K562 (cell line): ENCODE results near the gene ITPR3.

Experiments used
- EHMT2 ChIP-seq: fragments of 450-650 bp; IDR thresholded peaks from 2 replicates; pipeline ENCODE4 v1.6.1; 2018; ENCODE audit warnings: antibody characterized with exemption
- GTF2A2 ChIP-seq: IDR thresholded peaks from 2 replicates; pipeline ENCODE4 v1.6.1; 2016; ENCODE audit warnings: mild to moderate bottlenecking, missing genetic modification characterization, missing compliant biosample characterization
- POLR2AphosphoS5 ChIP-seq: IDR thresholded peaks from 2 replicates; pipeline ENCODE4 v1.6.1; 2011; ENCODE audit warnings: mild to moderate bottlenecking, low read depth, low read length, moderate library complexity; ENCODE audit not compliant: control insufficient read depth, insufficient read depth
- SOX6 ChIP-seq: fragments of 450-650 bp; IDR thresholded peaks from 2 replicates; pipeline ENCODE4 v1.6.1; 2014; ENCODE audit warnings: mild to moderate bottlenecking
- SREBF1 ChIP-seq: fragments of 150-350 bp; IDR thresholded peaks from 2 replicates; pipeline ENCODE4 v1.6.1; 2014; ENCODE audit warnings: antibody characterized with exemption, low read depth, low read length, borderline replicate concordance
- YBX1 ChIP-seq: fragments of 450-650 bp; IDR thresholded peaks from 2 replicates; pipeline ENCODE4 v1.7.1; 2016; ENCODE audit warnings: mild to moderate bottlenecking
- YY1 ChIP-seq, 3 experiments: IDR thresholded peaks; 2 replicates each; pipeline ENCODE4 v1.6.1; 2011; ENCODE audit warnings: low read length in 2 of 3, mild to moderate bottlenecking in 2 of 3, moderate library complexity in 2 of 3, borderline replicate concordance in 1 of 3, control low read depth in 1 of 3, low read depth in 1 of 3; ENCODE audit not compliant: insufficient read depth in 3 of 3, insufficient replicate concordance in 2 of 3, control insufficient read depth in 1 of 3, insufficient read length in 1 of 3; ENCODE audit errors: extremely low read depth in 1 of 3
- ZNF551 ChIP-seq: fragments of 250-450 bp; sonication (Bioruptor Pico); IDR thresholded peaks from 2 replicates; pipeline ENCODE4 v1.5.0; 2021; ENCODE audit warnings: mild to moderate bottlenecking, moderate library complexity
- TF ChIP-seq, protein P1 (sequence below): IDR thresholded peaks from 3 replicates; pipeline ENCODE4 v1.6.1; 2011; ENCODE audit warnings: borderline replicate concordance, mild to moderate bottlenecking, moderate library complexity; ENCODE audit not compliant: insufficient read length; ENCODE audit errors: extremely low read depth
- TF ChIP-seq, protein P2 (sequence below), 2 experiments: fragments of 450-650 bp; conservative IDR thresholded peaks; 2 replicates each; pipeline ENCODE4 v1.6.1; 2017; ENCODE audit warnings: mild to moderate bottlenecking in 2 of 2, moderate library complexity in 2 of 2
- TF ChIP-seq, protein P3 (sequence below): sonication (generic); formaldehyde crosslinking; IDR thresholded peaks from 2 replicates; pipeline ENCODE4 v1.8.1; 2022; ENCODE audit warnings: missing genetic modification reagents
- TF ChIP-seq, protein P4 (sequence below), 3 experiments: IDR thresholded peaks in 2 of 3; conservative IDR thresholded peaks in 1 of 3; 2 replicates each; pipeline ENCODE4 v1.5.1; 2011 to 2012; ENCODE audit warnings: low read length in 3 of 3, mild to moderate bottlenecking in 3 of 3, control low read depth in 2 of 3, improper control_type of control experiment in 1 of 3, inconsistent platforms in 1 of 3, low read depth in 1 of 3, mixed read lengths in 1 of 3, moderate library complexity in 1 of 3; ENCODE audit not compliant: insufficient read depth in 2 of 3
- TF ChIP-seq, protein P5 (sequence below): sonication (generic); formaldehyde crosslinking; IDR thresholded peaks from 2 replicates; pipeline ENCODE4 v1.5.0; 2020; ENCODE audit warnings: missing genetic modification reagents

DNA sequence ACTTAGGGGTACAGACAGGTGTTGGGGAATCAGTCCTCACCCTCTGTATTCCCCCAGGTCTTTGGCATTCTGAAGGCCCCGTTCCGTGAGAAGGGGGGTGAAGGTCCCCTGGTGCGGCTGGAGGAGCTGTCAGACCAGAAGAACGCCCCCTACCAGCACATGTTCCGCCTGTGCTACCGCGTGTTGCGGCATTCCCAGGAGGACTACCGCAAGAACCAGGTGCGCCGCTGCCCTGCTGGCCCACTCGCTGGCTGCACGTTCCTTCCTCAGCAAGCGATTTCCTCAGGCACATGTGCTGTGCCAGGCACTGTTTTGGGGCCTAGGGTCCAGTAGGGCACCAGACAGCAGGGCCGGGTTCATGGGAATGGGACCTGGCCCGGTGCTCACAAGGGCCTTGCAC, 46.0 kb downstream of the ITPR3 start:
- TF ChIP-seq, protein P1, sequence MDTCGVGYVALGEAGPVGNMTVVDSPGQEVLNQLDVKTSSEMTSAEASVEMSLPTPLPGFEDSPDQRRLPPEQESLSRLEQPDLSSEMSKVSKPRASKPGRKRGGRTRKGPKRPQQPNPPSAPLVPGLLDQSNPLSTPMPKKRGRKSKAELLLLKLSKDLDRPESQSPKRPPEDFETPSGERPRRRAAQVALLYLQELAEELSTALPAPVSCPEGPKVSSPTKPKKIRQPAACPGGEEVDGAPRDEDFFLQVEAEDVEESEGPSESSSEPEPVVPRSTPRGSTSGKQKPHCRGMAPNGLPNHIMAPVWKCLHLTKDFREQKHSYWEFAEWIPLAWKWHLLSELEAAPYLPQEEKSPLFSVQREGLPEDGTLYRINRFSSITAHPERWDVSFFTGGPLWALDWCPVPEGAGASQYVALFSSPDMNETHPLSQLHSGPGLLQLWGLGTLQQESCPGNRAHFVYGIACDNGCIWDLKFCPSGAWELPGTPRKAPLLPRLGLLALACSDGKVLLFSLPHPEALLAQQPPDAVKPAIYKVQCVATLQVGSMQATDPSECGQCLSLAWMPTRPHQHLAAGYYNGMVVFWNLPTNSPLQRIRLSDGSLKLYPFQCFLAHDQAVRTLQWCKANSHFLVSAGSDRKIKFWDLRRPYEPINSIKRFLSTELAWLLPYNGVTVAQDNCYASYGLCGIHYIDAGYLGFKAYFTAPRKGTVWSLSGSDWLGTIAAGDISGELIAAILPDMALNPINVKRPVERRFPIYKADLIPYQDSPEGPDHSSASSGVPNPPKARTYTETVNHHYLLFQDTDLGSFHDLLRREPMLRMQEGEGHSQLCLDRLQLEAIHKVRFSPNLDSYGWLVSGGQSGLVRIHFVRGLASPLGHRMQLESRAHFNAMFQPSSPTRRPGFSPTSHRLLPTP, result no peak
- TF ChIP-seq YY1 (IDR thresholded peaks at IDR 0.05; ENCODE audit: borderline replicate concordance in 1 of 3, control insufficient read depth in 1 of 3, extremely low read depth in 1 of 3, insufficient read depth in 3 of 3, insufficient read length in 1 of 3, insufficient replicate concordance in 2 of 3, low read depth in 1 of 3, low read length in 2 of 3), result no peak
- no peak for TF ChIP-seq EHMT2
- TF ChIP-seq, protein P2, sequence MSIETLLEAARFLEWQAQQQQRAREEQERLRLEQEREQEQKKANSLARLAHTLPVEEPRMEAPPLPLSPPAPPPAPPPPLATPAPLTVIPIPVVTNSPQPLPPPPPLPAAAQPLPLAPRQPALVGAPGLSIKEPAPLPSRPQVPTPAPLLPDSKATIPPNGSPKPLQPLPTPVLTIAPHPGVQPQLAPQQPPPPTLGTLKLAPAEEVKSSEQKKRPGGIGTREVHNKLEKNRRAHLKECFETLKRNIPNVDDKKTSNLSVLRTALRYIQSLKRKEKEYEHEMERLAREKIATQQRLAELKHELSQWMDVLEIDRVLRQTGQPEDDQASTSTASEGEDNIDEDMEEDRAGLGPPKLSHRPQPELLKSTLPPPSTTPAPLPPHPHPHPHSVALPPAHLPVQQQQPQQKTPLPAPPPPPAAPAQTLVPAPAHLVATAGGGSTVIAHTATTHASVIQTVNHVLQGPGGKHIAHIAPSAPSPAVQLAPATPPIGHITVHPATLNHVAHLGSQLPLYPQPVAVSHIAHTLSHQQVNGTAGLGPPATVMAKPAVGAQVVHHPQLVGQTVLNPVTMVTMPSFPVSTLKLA (conservative IDR thresholded peaks at IDR 0.05), result no peak
- TF ChIP-seq, protein P3, sequence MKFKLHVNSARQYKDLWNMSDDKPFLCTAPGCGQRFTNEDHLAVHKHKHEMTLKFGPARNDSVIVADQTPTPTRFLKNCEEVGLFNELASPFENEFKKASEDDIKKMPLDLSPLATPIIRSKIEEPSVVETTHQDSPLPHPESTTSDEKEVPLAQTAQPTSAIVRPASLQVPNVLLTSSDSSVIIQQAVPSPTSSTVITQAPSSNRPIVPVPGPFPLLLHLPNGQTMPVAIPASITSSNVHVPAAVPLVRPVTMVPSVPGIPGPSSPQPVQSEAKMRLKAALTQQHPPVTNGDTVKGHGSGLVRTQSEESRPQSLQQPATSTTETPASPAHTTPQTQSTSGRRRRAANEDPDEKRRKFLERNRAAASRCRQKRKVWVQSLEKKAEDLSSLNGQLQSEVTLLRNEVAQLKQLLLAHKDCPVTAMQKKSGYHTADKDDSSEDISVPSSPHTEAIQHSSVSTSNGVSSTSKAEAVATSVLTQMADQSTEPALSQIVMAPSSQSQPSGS (CRISPR knock-in tag), result no peak
- no peak for TF ChIP-seq SOX6
- TF ChIP-seq, protein P4, sequence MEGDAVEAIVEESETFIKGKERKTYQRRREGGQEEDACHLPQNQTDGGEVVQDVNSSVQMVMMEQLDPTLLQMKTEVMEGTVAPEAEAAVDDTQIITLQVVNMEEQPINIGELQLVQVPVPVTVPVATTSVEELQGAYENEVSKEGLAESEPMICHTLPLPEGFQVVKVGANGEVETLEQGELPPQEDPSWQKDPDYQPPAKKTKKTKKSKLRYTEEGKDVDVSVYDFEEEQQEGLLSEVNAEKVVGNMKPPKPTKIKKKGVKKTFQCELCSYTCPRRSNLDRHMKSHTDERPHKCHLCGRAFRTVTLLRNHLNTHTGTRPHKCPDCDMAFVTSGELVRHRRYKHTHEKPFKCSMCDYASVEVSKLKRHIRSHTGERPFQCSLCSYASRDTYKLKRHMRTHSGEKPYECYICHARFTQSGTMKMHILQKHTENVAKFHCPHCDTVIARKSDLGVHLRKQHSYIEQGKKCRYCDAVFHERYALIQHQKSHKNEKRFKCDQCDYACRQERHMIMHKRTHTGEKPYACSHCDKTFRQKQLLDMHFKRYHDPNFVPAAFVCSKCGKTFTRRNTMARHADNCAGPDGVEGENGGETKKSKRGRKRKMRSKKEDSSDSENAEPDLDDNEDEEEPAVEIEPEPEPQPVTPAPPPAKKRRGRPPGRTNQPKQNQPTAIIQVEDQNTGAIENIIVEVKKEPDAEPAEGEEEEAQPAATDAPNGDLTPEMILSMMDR (IDR thresholded peaks at IDR 0.05 in 2 of 3, conservative IDR thresholded peaks at IDR 0.05 in 1 of 3; ENCODE audit: insufficient read depth in 2 of 3, low read depth in 1 of 3, low read length in 3 of 3), result no peak
- TF ChIP-seq POLR2AphosphoS5, result no peak
- TF ChIP-seq, protein P5, sequence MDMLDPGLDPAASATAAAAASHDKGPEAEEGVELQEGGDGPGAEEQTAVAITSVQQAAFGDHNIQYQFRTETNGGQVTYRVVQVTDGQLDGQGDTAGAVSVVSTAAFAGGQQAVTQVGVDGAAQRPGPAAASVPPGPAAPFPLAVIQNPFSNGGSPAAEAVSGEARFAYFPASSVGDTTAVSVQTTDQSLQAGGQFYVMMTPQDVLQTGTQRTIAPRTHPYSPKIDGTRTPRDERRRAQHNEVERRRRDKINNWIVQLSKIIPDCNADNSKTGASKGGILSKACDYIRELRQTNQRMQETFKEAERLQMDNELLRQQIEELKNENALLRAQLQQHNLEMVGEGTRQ (CRISPR knock-in tag), result no peak
- no peak for TF ChIP-seq YBX1
- TF ChIP-seq GTF2A2 (tag), result no peak
- TF ChIP-seq SREBF1, result no peak
- TF ChIP-seq ZNF551 (CRISPR knock-in tag), result no peak
